HG02943 (cell line): ENCODE measurements around the gene C1orf141.
"Not testable (repeated sequence)": the region's sequence is repeated elsewhere in the genome, so short reads cannot be mapped to it uniquely, and the experiment has no call there.

Experiments used
- ATAC-seq: cut with Tn5 transposase; IDR thresholded peaks from one replicate; pipeline ENCODE4 v1.9.1; 2021; ENCODE audit warnings: mild to moderate bottlenecking, low read depth, moderate library complexity; ENCODE audit not compliant: unreplicated experiment

C1orf141 gene

DNA sequence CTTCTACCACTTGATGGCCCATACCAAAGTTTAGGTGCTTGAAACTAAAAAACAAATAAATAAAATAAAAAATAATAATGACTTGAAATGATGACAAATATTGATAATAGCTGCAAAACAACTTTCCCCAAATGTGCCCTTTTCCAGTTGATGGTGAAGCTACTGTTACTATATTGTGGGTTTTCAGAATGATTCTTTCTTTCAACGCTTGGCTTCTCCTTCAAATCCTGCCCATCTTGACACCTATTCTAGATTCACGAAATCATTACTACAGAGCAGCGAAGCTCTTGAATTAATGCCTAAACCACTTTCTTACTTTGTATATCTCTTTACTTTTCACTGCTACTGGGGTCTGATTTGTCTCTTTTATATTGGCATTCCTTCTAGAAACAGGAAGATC is 9.2 kb upstream of the C1orf141 start:
- no peak for ATAC-seq

DNA sequence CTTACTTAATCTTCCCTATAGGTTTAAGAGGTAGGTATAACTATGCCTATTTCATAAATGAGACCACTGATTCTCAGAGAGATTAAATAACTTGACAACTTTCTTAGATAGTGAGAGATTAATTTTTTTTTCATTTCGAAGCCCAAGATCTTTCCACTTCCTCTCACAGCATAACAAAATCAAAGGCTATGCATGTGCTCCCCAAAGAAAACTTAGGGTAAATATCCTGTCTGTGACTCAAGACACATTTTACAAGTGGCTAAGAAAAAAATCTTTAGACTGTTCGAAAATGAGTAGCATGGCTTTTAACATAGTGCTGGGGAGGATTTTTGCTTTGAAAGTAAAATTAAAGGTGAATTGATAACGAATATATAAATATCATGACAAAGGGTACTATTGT is 8.2 kb upstream of the C1orf141 start:
- no peak for ATAC-seq

- not testable (repeated sequence) for ATAC-seq
Measured at GRCh38 chr1:67141832-67142231, 7.1 kb upstream of the C1orf141 start.

GRCh38 chr1:67140460-67140859 is 5.7 kb upstream of the C1orf141 start:
- ATAC-seq: no peak

- ATAC-seq: no peak
Measured at GRCh38 chr1:67138813-67139499, 4.2 kb upstream of the C1orf141 start.

GRCh38 chr1:67137307-67137753 is 2.6 kb upstream of the C1orf141 start:
- ATAC-seq: no peak

GRCh38 chr1:67135354-67135753 is 584 bp upstream of the C1orf141 start:
- ATAC-seq: no peak

DNA sequence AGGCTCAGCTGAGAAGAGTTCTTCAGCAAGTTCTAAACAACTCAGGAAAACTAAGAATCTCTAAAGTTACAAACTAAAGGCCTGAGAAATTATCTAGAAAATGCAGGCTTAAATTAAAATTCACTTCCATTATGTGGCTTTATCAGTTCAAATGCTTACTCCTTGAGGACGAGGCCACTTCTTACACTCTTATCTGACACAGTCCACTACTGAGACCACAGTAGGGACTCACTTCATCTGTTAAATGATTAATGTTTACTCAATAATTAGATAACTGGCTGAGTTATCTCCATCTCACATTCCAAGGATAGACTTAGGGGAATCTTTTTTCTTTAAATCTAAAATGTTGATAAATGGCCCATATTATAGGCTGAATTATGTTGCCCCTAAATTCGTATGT is 1.6 kb downstream of the C1orf141 start:
- no peak for ATAC-seq

DNA sequence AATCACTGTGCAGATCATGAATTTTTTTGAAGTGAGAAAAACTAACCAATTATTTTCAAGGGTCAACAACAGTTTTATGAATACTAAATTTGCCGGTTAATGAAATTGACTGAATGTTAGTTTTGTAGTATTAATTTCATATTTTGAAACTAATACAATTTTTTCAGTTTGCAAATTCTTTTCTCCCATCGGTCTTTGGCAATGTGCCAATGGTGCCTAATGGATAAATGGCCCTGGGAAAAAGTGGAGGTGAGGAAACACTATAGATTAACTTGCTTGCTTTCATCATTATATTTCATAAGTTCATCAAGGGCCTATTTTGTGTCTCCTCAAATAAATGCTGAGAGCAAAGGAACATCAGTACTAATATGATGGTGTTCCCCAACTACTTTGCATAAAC is 4.1 kb downstream of the C1orf141 start:
- no peak for ATAC-seq

DNA sequence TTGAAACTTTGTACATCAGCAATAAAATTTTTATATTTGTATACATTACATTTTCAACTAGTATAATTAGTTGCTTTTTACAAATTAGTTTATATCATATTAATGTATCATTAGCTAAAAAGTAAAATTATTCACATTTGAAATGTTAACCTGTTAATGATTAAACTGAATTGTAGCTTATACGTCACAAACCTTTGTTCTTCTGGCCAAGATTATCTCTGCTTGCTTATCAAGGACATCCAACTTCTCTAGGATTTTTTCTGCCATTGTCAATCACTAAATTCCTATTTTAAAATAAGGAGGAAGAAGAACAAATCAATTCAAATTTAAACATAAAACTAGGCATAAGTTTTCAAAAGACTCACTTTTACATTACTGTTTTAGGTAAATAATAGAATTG is 7.8 kb downstream of the C1orf141 start:
- no peak for ATAC-seq

DNA sequence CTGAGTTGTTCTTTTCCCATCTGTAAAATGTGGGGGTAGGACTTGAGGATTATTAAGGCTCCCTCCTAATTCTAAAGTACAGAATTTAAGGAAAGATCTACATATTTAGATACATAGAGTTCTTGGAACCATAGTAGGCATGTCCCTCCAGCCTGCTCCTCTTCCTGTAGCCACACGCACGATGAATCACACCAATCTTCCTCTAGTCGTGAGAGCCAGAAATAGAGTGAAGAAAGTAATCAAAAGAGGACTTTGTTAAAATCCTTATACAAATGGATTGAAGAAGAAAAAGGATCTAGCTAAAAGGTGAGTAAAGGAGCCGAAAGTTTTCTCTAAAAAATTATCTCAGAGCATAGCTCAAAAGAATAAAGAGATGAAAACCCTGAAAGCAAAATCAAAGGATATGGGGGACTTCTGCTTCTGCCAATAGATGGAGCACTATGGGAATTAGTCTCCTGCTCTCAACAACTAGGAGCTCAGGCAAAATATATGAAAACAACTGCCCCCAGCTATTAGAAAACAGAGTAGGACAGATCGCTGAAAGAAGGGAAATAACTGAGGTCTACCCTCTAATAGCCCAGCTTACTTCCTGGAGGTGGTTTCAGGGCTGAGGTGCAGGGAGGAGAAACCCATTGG is 8.5 kb downstream of the C1orf141 start:
- ATAC-seq: no peak

- ATAC-seq: no peak
Measured at GRCh38 chr1:67124455-67124854, 10.3 kb downstream of the C1orf141 start.

DNA sequence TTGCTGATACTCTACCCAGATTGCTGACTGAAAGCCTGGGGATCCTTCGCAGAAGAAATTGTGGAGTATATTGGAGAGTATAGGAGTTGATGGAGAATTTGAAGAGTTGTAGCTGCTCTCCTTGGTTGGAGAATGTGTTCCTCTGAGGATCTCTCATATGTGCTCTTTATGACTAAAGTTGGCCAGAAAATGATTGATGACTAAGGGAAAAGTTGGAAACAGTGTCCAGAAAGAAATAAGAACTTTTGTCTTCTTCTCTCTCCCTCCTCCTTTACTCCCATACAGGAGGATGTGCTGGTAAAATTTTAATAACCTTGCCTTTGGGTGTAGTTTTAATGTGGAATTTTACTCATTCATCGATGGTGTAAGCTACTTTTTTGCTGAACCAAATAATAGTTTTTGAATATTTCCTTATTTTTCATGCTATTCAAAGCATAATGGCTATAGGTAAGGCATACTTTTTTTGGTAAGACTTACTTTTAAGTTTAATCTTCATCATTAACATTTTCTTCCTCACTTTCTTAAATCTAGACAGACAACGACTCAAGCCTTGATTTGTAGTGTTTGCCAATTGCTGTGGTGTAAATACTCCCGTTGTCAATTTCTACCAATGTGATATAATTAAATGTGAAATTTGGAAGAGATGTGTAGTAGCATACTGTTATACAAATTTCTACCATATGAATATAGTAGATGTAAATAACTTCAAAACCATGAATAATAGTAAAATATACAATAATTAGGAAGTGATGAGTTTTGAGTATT is 13.7 kb downstream of the C1orf141 start:
- ATAC-seq: no peak

DNA sequence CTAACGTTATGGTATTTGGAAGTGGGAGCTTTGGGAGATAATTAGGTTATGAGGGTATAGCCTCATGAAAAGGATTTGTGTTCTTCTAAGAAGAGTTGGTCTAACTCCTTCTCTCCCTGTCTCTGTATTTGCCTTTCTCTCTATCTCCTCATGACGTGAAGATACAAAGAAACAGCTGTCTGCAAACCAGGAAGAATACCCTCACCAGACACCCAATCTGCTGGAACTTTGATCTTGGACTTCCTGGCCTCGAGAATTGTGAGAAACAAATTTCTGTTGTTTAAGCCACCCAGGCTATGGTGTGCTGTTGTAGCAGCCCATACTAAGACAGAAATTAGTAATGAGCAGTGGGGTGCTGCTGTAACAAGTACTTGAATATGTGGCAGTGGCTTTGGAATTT is 16.1 kb downstream of the C1orf141 start:
- no peak for ATAC-seq

DNA sequence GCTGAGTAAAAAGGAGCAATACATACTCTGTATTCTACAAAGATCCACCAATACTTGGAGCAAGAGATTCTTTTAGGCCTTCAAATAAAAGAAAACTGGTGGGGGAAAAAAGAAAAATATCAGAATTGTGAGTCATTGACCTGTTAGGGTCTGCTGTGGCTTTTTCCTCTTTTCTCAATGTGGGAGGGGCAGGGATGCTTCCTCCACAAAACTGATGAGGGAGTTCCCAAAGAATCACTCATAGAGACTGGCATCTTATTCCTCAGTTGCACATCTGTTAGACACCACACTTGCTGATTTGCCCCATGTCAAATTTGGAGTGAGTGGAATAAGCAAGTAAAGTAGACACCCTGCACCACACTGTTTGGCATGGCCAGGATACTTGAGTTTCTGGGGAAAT is 16.6 kb downstream of the C1orf141 start:
- no peak for ATAC-seq

- no peak for ATAC-seq
Measured at GRCh38 chr1:67114162-67114561, 20.6 kb downstream of the C1orf141 start.

DNA sequence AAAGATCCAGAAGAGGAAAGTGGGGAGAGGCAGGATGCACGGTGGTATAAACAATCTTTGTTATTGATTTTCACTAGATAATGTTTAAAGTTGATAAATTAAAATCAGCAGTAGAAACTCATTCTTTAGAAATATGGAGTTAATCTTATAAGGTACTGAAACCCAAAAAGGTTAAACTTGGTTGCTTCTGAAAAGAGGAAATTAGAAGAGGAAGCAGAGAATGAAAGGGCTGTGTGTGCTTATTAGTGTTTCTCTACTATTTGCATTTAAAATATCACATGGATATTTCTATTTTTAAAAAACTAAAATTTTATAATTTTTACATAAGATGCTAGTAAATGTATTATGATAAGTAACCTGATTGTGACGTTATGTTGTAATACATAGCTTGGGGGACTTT is 24.4 kb downstream of the C1orf141 start:
- ATAC-seq: no peak

- no peak for ATAC-seq
Measured at GRCh38 chr1:67105508-67105907, 29.3 kb downstream of the C1orf141 start.

- no peak for ATAC-seq
Measured at GRCh38 chr1:67103548-67103947, 31.2 kb downstream of the C1orf141 start.

GRCh38 chr1:67100833-67101232 is 33.9 kb downstream of the C1orf141 start:
- no peak for ATAC-seq

DNA sequence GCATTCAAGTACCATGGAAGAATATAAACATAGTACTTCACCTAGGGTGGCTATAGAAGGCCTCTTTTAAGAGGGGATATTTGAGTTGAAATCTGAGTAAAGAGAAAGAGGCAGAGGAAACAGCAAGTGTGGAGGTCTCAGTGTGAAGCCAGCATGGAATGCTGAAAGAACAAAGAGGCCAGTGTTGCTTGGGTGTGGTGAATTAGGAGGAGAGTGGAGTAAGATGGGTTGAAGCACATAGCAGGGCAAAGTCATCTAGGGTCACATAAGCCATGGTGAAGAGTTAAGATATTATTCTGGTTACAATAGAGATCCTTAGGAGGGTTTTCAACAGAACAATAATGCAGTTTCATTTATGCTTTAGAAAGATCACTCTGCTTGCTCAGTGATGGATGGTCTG is 37.5 kb downstream of the C1orf141 start:
- ATAC-seq: no peak

- no peak for ATAC-seq
Measured at GRCh38 chr1:67094191-67094590, 40.6 kb downstream of the C1orf141 start.
